A549 (cell line): ENCODE data around the gene C5orf15. TPM values are rescaled to one million over a fixed set of nuclear protein-coding genes. Genes with fewer than 3 reads are reported as not detected.
"Not testable (repeated sequence)": the region's sequence is repeated elsewhere in the genome, so short reads cannot be mapped to it uniquely, and the experiment has no call there.

ENCODE experiments used
- ATAC-seq, 2 experiments: fragments of 200-7000 bp in 1 of 2; fragments of >200 bp in 1 of 2; cut with Nextera tagmentation in 1 of 2; cut with Tn5 transposase in 1 of 2; 3 replicates each; pipeline versions ENCODE4 v1.8.0 to v1.9.1; 2018 to 2020; ENCODE audit warnings: mild to moderate bottlenecking in 1 of 2, moderate library complexity in 1 of 2
- CTCF ChIA-PET: fragments of 300-600 bp; sonication (Branson Sonifier 250); formaldehyde crosslinking; extraction: SDS; loops from one replicate; lab custom pipeline; 2021; ENCODE audit warnings: antibody characterized with exemption, inconsistent platforms; lab: Yijun Ruan, JAX
- POLR2A ChIA-PET: fragments of 350-600 bp; formaldehyde crosslinking; extraction: SDS; loops from one replicate; lab custom pipeline; 2021; ENCODE audit warnings: antibody characterized with exemption, inconsistent platforms; lab: Yijun Ruan, JAX
- DNase-seq, 2 experiments: peaks; one replicate each; pipeline versions ENCODE4 v3.0.0 to v3.0.0-alpha.2; 2011 to 2016; ENCODE audit warnings: low read depth in 1 of 2, low spot score in 1 of 2
- FAIRE-seq: peaks from 2 replicates; lab custom pipeline; 2011; peaks lifted over from hg19 to GRCh38; lab: Jason Lieb, UNC
- H3K27ac ChIP-seq, 2 experiments: fragments of >200 bp; sonication (Bioruptor Twin); formaldehyde crosslinking; 3 replicates each; pipeline ENCODE4 v1.5.1; 2016 to 2017
- H3K4me1 ChIP-seq: fragments of >200 bp; sonication (Bioruptor Twin); formaldehyde crosslinking; 3 replicates; pipeline ENCODE4 v1.6.1; 2016
- H3K4me2 ChIP-seq: fragments of >200 bp; sonication (Bioruptor Twin); formaldehyde crosslinking; 3 replicates; pipeline ENCODE4 v1.6.1; 2016
- H3K4me3 ChIP-seq: fragments of >200 bp; sonication (Bioruptor Twin); formaldehyde crosslinking; 3 replicates; pipeline ENCODE4 v1.5.1; 2016
- H3K9me3 ChIP-seq: fragments of >200 bp; sonication (Bioruptor Twin); formaldehyde crosslinking; 3 replicates; pipeline ENCODE4 v1.6.1; 2016
- BHLHE40 ChIP-seq: IDR thresholded peaks from 2 replicates; pipeline ENCODE4 v1.6.1; 2012; ENCODE audit warnings: low read depth, low read length, inconsistent platforms
- CBX2 ChIP-seq: fragments of 200-600 bp; sonication (generic); IDR thresholded peaks from 2 replicates; pipeline ENCODE4 v1.6.1; 2016; ENCODE audit warnings: low read depth, mild to moderate bottlenecking, borderline replicate concordance
- CEBPB ChIP-seq, 2 experiments: fragments of >200 bp in 1 of 2; sonication (Bioruptor Twin) in 1 of 2; formaldehyde crosslinking in 1 of 2; IDR thresholded peaks; 2 replicates each; pipeline ENCODE4 v1.6.1; 2012 to 2016
- CHD2 ChIP-seq: fragments of 150-350 bp; IDR thresholded peaks from 2 replicates; pipeline ENCODE4 v1.6.1; 2014; ENCODE audit warnings: low read length; ENCODE audit not compliant: partially characterized antibody
- ESRRA ChIP-seq: fragments of 150-350 bp; IDR thresholded peaks from 2 replicates; pipeline ENCODE4 v1.6.1; 2014; ENCODE audit warnings: mild to moderate bottlenecking, low read length, borderline replicate concordance
- FOXS1 ChIP-seq: fragments of 250-450 bp; sonication (Bioruptor Pico); IDR thresholded peaks from 2 replicates; pipeline ENCODE4 v1.5.0; 2020; ENCODE audit warnings: mild to moderate bottlenecking, moderate library complexity
- GATA3 ChIP-seq: IDR thresholded peaks from 2 replicates; pipeline ENCODE4 v1.6.1; 2012; ENCODE audit warnings: borderline replicate concordance
- HEYL ChIP-seq: fragments of 250-450 bp; sonication (Bioruptor Pico); IDR thresholded peaks from 2 replicates; pipeline ENCODE4 v1.8.0; 2021; ENCODE audit warnings: mild to moderate bottlenecking, moderate library complexity
- HMGXB4 ChIP-seq: fragments of 250-450 bp; sonication (Bioruptor Pico); IDR thresholded peaks from 2 replicates; pipeline ENCODE4 v1.5.0; 2021; ENCODE audit warnings: mild to moderate bottlenecking, moderate library complexity, borderline replicate concordance
- HOXA7 ChIP-seq: fragments of 250-450 bp; sonication (Bioruptor Pico); IDR thresholded peaks from 2 replicates; pipeline ENCODE4 v1.5.0; 2020; ENCODE audit warnings: mild to moderate bottlenecking, moderate library complexity
- HOXB5 ChIP-seq: fragments of 250-450 bp; sonication (Bioruptor Pico); IDR thresholded peaks from 2 replicates; pipeline ENCODE4 v1.5.0; 2020; ENCODE audit warnings: mild to moderate bottlenecking, moderate library complexity
- JUN ChIP-seq, 2 experiments: fragments of >200 bp; sonication (Bioruptor Twin); formaldehyde crosslinking; IDR thresholded peaks; 2 replicates in 1 of 2; 3 replicates in 1 of 2; pipeline ENCODE4 v1.6.1; 2016 to 2017
- MAFK ChIP-seq: fragments of 450-650 bp; IDR thresholded peaks from 2 replicates; pipeline ENCODE4 v1.6.1; 2014; ENCODE audit not compliant: partially characterized antibody
- MAZ ChIP-seq: fragments of 150-350 bp; IDR thresholded peaks from 2 replicates; pipeline ENCODE4 v1.6.1; 2014; ENCODE audit warnings: antibody characterized with exemption, low read depth, low read length, borderline replicate concordance
- MYC ChIP-seq: IDR thresholded peaks from 2 replicates; pipeline ENCODE4 v1.6.1; 2012; ENCODE audit warnings: mild to moderate bottlenecking, inconsistent platforms, low read length, improper control_type of control experiment, borderline replicate concordance
- POLR2A ChIP-seq: IDR thresholded peaks from 2 replicates; pipeline ENCODE4 v1.6.1; 2012; ENCODE audit warnings: mild to moderate bottlenecking, low read length
- RAD21 ChIP-seq, 2 experiments: fragments of >200 bp in 1 of 2; sonication (Bioruptor Twin) in 1 of 2; formaldehyde crosslinking in 1 of 2; IDR thresholded peaks in 1 of 2; conservative IDR thresholded peaks in 1 of 2; 2 replicates in 1 of 2; 3 replicates in 1 of 2; pipeline ENCODE4 v1.6.1; 2012 to 2018; ENCODE audit warnings: inconsistent platforms in 1 of 2
- RARB ChIP-seq: fragments of 250-450 bp; sonication (Bioruptor Pico); IDR thresholded peaks from 2 replicates; pipeline ENCODE4 v1.8.0; 2021; ENCODE audit warnings: mild to moderate bottlenecking, moderate library complexity
- USF2 ChIP-seq: fragments of 450-650 bp; IDR thresholded peaks from 2 replicates; pipeline ENCODE4 v1.6.1; 2014; ENCODE audit warnings: antibody characterized with exemption
- ZFP36 ChIP-seq: fragments of 450-650 bp; IDR thresholded peaks from 2 replicates; pipeline ENCODE4 v1.6.1; 2014; ENCODE audit warnings: borderline replicate concordance; ENCODE audit not compliant: partially characterized antibody
- ZSCAN20 ChIP-seq: fragments of 250-450 bp; sonication (Bioruptor Pico); IDR thresholded peaks from 2 replicates; pipeline ENCODE4 v1.8.0; 2022; ENCODE audit warnings: mild to moderate bottlenecking, moderate library complexity
- whole genome bisulfite sequencing: methylation state at CpG from one replicate; pipeline ENCODE4 v1.1.6; 2017; ENCODE audit errors: missing lambda C conversion rate; 5-methylcytosine and 5-hydroxymethylcytosine counted together
- polyA plus RNA-seq, 4 experiments: library from polyadenylated mRNA; depleted of rRNA in 3 of 4; stranded (reverse); fragments of >200 nt; fragmentation: RNase III in 1 of 4; extraction: RNeasy Plus Mini Kit Qiagen cat#74134 plus additional on column Dnase treatment in 1 of 4; gene quantifications; 2 replicates in 3 of 4; 3 replicates in 1 of 4; pipeline ENCODE4 v1.2.3, GENCODE V29; 2011 to 2017
- TF ChIP-seq, protein P1 (sequence below): IDR thresholded peaks from 2 replicates; pipeline ENCODE4 v1.6.1; 2012

Gene C5orf15
- polyA plus RNA-seq, 2 of the 4 experiments (the other 2 are of a cell fraction): 92.9 to 126 TPM

DNA sequence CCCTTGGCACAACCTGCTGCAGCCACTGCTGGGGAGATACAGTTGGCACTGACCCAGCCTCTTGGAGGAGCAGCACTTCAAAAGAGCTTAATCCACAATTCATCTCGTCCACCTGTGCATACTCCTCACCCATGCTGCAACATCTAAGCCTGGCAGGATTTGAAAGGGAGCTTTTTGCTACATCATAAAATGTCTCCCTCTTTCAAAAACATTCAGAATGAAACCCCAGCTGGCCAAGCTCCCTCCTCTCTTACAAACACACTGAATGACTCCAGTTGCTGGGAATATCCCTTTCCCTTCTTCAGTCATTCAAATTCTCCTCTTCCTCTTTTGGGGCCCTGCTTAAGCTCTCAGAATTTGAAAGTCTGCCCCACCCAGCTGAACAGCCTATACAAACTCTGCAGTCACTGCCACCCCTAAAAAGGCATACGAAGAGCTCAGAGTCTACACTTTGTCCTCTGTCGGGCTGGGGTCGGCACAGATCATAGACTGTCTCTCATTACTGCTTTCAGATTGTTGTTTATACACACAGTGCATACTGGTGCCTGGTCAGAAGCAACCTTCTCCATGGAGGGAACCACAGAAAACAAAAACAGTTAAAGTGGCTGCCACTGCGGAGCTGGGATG lies 8.8 kb upstream of the C5orf15 start:
- Histone ChIP-seq H3K4me1 (peaks cover 27% of the 10 kb centered on the region), H3K27ac (peak overlapping the region; percentile 70 to 82; a peak in 5 of 6 replicates), H3K4me2 (peak overlapping the region; percentile 45), H3K4me3 (no peak overlapping the region), H3K9me3 (no peaks in the 10 kb centered on the region)
- CTCF ChIA-PET: interaction anchor here (1.0 to 8.0 kb wide), 7 partner anchors 9 to 554 kb away, joined by 3 to 91 read pairs (median 3); partner anchors contain the start of gene VDAC1
- POLR2A ChIA-PET: no interaction called here
- no peak for DNase-seq
- 72% methylated on average over 5 of the region's 5 CpGs for WGBS
- no peak for FAIRE-seq
- ATAC-seq: peak in 1 of 2 experiments; percentile 7; a peak in 2 of 6 replicates
- TF ChIP-seq HOXA7 (no peak), ZSCAN20 (CRISPR knock-in tag) (no peak), RARB (CRISPR knock-in tag) (no peak), MAZ (no peak), HEYL (CRISPR knock-in tag) (no peak), FOXS1 (no peak), ZFP36 (no peak), MAFK (no peak), HMGXB4 (CRISPR knock-in tag) (no peak), BHLHE40 (no peak), CBX2 (no peak), CHD2 (no peak), GATA3 (no peak), MYC (no peak), JUN (IDR thresholded peaks at IDR 0.05) (no peak), POLR2A (no peak), ESRRA (no peak), HOXB5 (CRISPR knock-in tag) (no peak)
- TF ChIP-seq, protein P1, sequence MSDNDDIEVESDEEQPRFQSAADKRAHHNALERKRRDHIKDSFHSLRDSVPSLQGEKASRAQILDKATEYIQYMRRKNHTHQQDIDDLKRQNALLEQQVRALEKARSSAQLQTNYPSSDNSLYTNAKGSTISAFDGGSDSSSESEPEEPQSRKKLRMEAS: no peak
- TF ChIP-seq, all 56 proteins: peak for 0

GRCh38 chr5:133975546-133975945 lies 7.1 kb upstream of the C5orf15 start:
- H3K4me1 ChIP-seq: peaks cover 38% of the 10 kb centered on the region
- ATAC-seq, FAIRE-seq, H3K27ac ChIP-seq, DNase-seq, H3K9me3 ChIP-seq, H3K4me3 ChIP-seq, H3K4me2 ChIP-seq, POLR2A ChIA-PET: not testable (repeated sequence)
- CTCF ChIA-PET: interaction anchor here (0.8 to 1.5 kb wide), 3 partner anchors 9 to 32 kb away, joined by 3 to 4 read pairs (median 3); no protein-coding TSS in a partner anchor
- 96% methylated on average over 16 of the region's 16 CpGs for WGBS

- Histone ChIP-seq H3K27ac (no peak overlapping the region), H3K4me1 (peaks cover 47% of the 10 kb centered on the region)
- ATAC-seq (no peak), DNase-seq (no peak)
- TF ChIP-seq RAD21 (conservative IDR thresholded peaks at IDR 0.05 in 1 of 2, IDR thresholded peaks at IDR 0.05 in 1 of 2): no peak
- TF ChIP-seq USF2: no peak
- TF ChIP-seq MYC: no peak
- no peak for TF ChIP-seq CEBPB (IDR thresholded peaks at IDR 0.05)
- TF ChIP-seq, all 56 proteins: peak for 0
- no peaks in the 10 kb centered on the region for H3K9me3 ChIP-seq
- 90% methylated on average over 6 of the region's 6 CpGs for WGBS
- ChIA-PET POLR2A (interaction anchor here (0.6 kb wide), 1 partner anchor 1609 kb away, joined by 4 read pairs; no protein-coding TSS in a partner anchor), CTCF (interaction anchor here (0.6 to 1.2 kb wide), 3 partner anchors 23 to 655 kb away, joined by 3 to 4 read pairs (median 3); no protein-coding TSS in a partner anchor)
- no peak overlapping the region for H3K4me2 ChIP-seq
- H3K4me3 ChIP-seq: no peak overlapping the region
- FAIRE-seq: no peak
Measured at GRCh38 chr5:133974142-133974541, 5.7 kb upstream of the C5orf15 start.
